Neural cell (in vitro differentiated cells): Measurements from ENCODE around the gene KRT36. TPM values are rescaled to one million over a fixed set of nuclear protein-coding genes. Genes with fewer than 3 reads are reported as not detected.

Source experiments
- H2AFZ ChIP-seq: fragments of 200-600, 300-800 bp; sonication (generic), shearing (Covaris generic); 2 replicates; pipeline ENCODE4 v1.6.0; 2014; ENCODE audit warnings: low read depth, mild to moderate bottlenecking, antibody characterized with exemption, low read length, moderate library complexity
- H3F3A ChIP-seq: fragments of 200-600 bp; shearing (Covaris generic); 2 replicates; pipeline ENCODE4 v1.6.1; 2016; ENCODE audit warnings: mild to moderate bottlenecking, moderate library complexity, mixed read lengths, antibody characterized with exemption, low read length; ENCODE audit not compliant: insufficient read depth, poor library complexity, severe bottlenecking
- H3K27ac ChIP-seq: fragments of 200-600, 300-800 bp; sonication (generic), shearing (Covaris generic); 2 replicates; pipeline ENCODE4 v1.5.1; 2014; ENCODE audit warnings: mild to moderate bottlenecking, low read length, moderate library complexity
- H3K27me3 ChIP-seq: fragments of 300-800, 200-600 bp; sonication (generic), shearing (Covaris generic); 2 replicates; pipeline ENCODE4 v1.6.0; 2014; ENCODE audit warnings: mild to moderate bottlenecking, low read depth, low read length, moderate library complexity; ENCODE audit not compliant: insufficient read depth
- H3K36me3 ChIP-seq: fragments of 300-800, 200-600 bp; sonication (generic), shearing (Covaris generic); 2 replicates; pipeline ENCODE4 v1.5.1; 2014; ENCODE audit warnings: mild to moderate bottlenecking, antibody characterized with exemption, low read length, moderate library complexity; ENCODE audit not compliant: insufficient read depth
- H3K4me2 ChIP-seq: fragments of 300-800, 200-600 bp; sonication (generic), shearing (Covaris generic); 2 replicates; pipeline ENCODE4 v1.6.0; 2014; ENCODE audit warnings: mild to moderate bottlenecking, low read length
- H3K4me3 ChIP-seq: fragments of 300-800, 200-600 bp; sonication (generic), shearing (Covaris generic); 2 replicates; pipeline ENCODE4 v1.5.1; 2014; ENCODE audit warnings: mild to moderate bottlenecking, low read length, moderate library complexity
- H3K79me2 ChIP-seq: fragments of 200-600 bp; shearing (Covaris generic); replicated peaks from 2 replicates; pipeline ENCODE4 v1.6.0; 2014; ENCODE audit warnings: mild to moderate bottlenecking, low read length, moderate library complexity; ENCODE audit not compliant: insufficient read depth
- H3K9ac ChIP-seq: fragments of 300-800, 200-600 bp; sonication (generic), shearing (Covaris generic); 2 replicates; pipeline ENCODE4 v1.6.1; 2016; ENCODE audit warnings: mild to moderate bottlenecking, low read length, mixed read lengths
- H3K9me2 ChIP-seq: fragments of 200-600 bp; shearing (Covaris generic); 2 replicates; pipeline ENCODE4 v1.6.1; 2016; ENCODE audit warnings: mild to moderate bottlenecking, low read length, mixed read lengths; ENCODE audit not compliant: insufficient read depth
- H3K9me3 ChIP-seq: fragments of 200-600, 300-800 bp; sonication (generic), shearing (Covaris generic); 2 replicates; pipeline ENCODE4 v1.6.1; 2016; ENCODE audit warnings: mild to moderate bottlenecking, mixed run types, low read length, moderate library complexity, mixed read lengths
- H4K20me1 ChIP-seq: fragments of 200-600 bp; shearing (Covaris generic); 2 replicates; pipeline ENCODE4 v1.6.1; 2016; ENCODE audit warnings: mild to moderate bottlenecking, mixed run types; ENCODE audit not compliant: insufficient read depth
- CTCF ChIP-seq: fragments of 450-650 bp; IDR thresholded peaks from 2 replicates; pipeline ENCODE4 v1.5.1; 2014; ENCODE audit warnings: antibody characterized with exemption, mild to moderate bottlenecking, moderate library complexity; ENCODE audit not compliant: poor library complexity, severe bottlenecking
- EP300 ChIP-seq: fragments of 450-650 bp; conservative IDR thresholded peaks from 2 replicates; pipeline ENCODE4 v1.6.1; 2014; ENCODE audit warnings: antibody characterized with exemption, mild to moderate bottlenecking, moderate library complexity; ENCODE audit not compliant: poor library complexity, severe bottlenecking
- EZH2 ChIP-seq: fragments of 200-600, 300-800 bp; shearing (Covaris generic), sonication (generic); IDR thresholded peaks from 2 replicates; pipeline ENCODE4 v1.6.1; 2014; ENCODE audit warnings: antibody characterized with exemption, low read length, borderline replicate concordance, mild to moderate bottlenecking; ENCODE audit not compliant: insufficient read depth, poor library complexity, severe bottlenecking
- MXI1 ChIP-seq: fragments of 450-650 bp; conservative IDR thresholded peaks from 2 replicates; pipeline ENCODE4 v1.6.1; 2014; ENCODE audit warnings: antibody characterized with exemption, mild to moderate bottlenecking; ENCODE audit not compliant: poor library complexity, severe bottlenecking
- POLR2AphosphoS5 ChIP-seq: IDR thresholded peaks from 2 replicates; pipeline ENCODE4 v1.6.1; 2012
- RAD21 ChIP-seq: fragments of 450-650 bp; conservative IDR thresholded peaks from 2 replicates; pipeline ENCODE4 v1.6.1; 2014; ENCODE audit warnings: antibody characterized with exemption, mild to moderate bottlenecking, moderate library complexity
- REST ChIP-seq: IDR thresholded peaks from 2 replicates; pipeline ENCODE4 v1.6.1; 2012; ENCODE audit warnings: borderline replicate concordance
- SMC3 ChIP-seq: fragments of 450-650 bp; conservative IDR thresholded peaks from 2 replicates; pipeline ENCODE4 v1.6.1; 2014; ENCODE audit warnings: antibody characterized with exemption, mild to moderate bottlenecking, moderate library complexity; ENCODE audit not compliant: poor library complexity
- TAF1 ChIP-seq: IDR thresholded peaks from 2 replicates; pipeline ENCODE4 v1.6.1; 2012; ENCODE audit warnings: low read depth
- polyA plus RNA-seq: library from polyadenylated mRNA; depleted of rRNA; stranded (reverse); fragments of >200 nt; gene quantifications from 2 replicates; pipeline ENCODE4 v1.2.3, GENCODE V29; 2014

Gene KRT36
- polyA plus RNA-seq, 1 donor from 2014 or later, result not detected

GRCh38 chr17:41510251-41511065 is 20.7 kb upstream of the KRT36 start:
- Histone ChIP-seq H3K9me2 (no peaks in the 10 kb centered on the region), H4K20me1 (no peaks in the 10 kb centered on the region), H3K36me3 (no peaks in the 10 kb centered on the region), H3K4me2 (no peak overlapping the region), H3K27ac (no peak overlapping the region), H3K4me3 (no peak overlapping the region), H3K9me3 (no peaks in the 10 kb centered on the region), H3K27me3 (no peaks in the 10 kb centered on the region), H2AFZ (no peak overlapping the region), H3K9ac (no peak overlapping the region), H3K79me2 (no peaks in the 10 kb centered on the region), H3F3A (no peaks in the 10 kb centered on the region)
- no peak for TF ChIP-seq EP300
- no peak for TF ChIP-seq EZH2
- no peak for TF ChIP-seq TAF1
- no peak for TF ChIP-seq MXI1
- no peak for TF ChIP-seq RAD21
- TF ChIP-seq REST, result no peak

- H2AFZ ChIP-seq, result no peak overlapping the region
- H3K79me2 ChIP-seq, result no peaks in the 10 kb centered on the region
Observed at GRCh38 chr17:41507315-41507880, 17.7 kb upstream of the KRT36 start.

More at GRCh38 chr17:41507315-41507880, 17.7 kb upstream of the KRT36 start:
- Histone ChIP-seq H3K4me3 (no peak overlapping the region), H3K27me3 (no peaks in the 10 kb centered on the region), H4K20me1 (no peaks in the 10 kb centered on the region), H3K27ac (no peak overlapping the region), H3K4me2 (no peak overlapping the region), H3K36me3 (no peaks in the 10 kb centered on the region), H3K9me2 (no peaks in the 10 kb centered on the region), H3K9ac (no peak overlapping the region), H3F3A (no peaks in the 10 kb centered on the region), H3K9me3 (no peaks in the 10 kb centered on the region)
- TF ChIP-seq EP300 (no peak), REST (no peak), MXI1 (no peak), CTCF (no peak), RAD21 (no peak), POLR2AphosphoS5 (no peak), SMC3 (no peak), EZH2 (no peak), TAF1 (no peak)
